GM12878 (cell line): ENCODE data around the gene PCAT6. TPM values are rescaled to one million over a fixed set of nuclear protein-coding genes. Genes with fewer than 3 reads are reported as not detected.

ENCODE experiments used
- ATAC-seq: fragments of 200-7000 bp; cut with Tn5 transposase; 3 replicates; pipeline ENCODE4 v1.9.1; 2020; ENCODE audit warnings: mild to moderate bottlenecking, moderate library complexity
- BruUV-seq: library from RNA; stranded (reverse); fragments of 400-500 nt; replicated peaks from 2 replicates; lab custom pipeline; 2021; lab: Mats Ljungman, UMichigan
- CTCF ChIA-PET: fragments of 300-600 bp; sonication (Branson Sonifier 250); formaldehyde crosslinking; extraction: SDS; loops from one replicate; lab custom pipeline; 2021; ENCODE audit warnings: inconsistent platforms; lab: Yijun Ruan, JAX
- POLR2A ChIA-PET: fragments of 350-600 bp; formaldehyde crosslinking; extraction: SDS; loops from one replicate; lab custom pipeline; 2021; ENCODE audit warnings: inconsistent platforms; lab: Charles Lee
- RAD21 ChIA-PET: fragments of 300-600 bp; sonication (Branson Sonifier 250); formaldehyde crosslinking; loops from one replicate; lab custom pipeline; 2023; ENCODE audit warnings: antibody characterized with exemption; ENCODE audit not compliant: unreplicated experiment; lab: Charles Lee
- SMC1A ChIA-PET: fragments of 300-600 bp; sonication (Branson Sonifier 250); formaldehyde crosslinking; loops from one replicate; lab custom pipeline; 2023; ENCODE audit not compliant: unreplicated experiment, uncharacterized antibody; lab: Charles Lee
- DNase-seq: peaks from one replicate; pipeline ENCODE4 v3.0.0-alpha.2; 2011; ENCODE audit warnings: low read depth, low spot score
- FAIRE-seq: peaks from 3 replicates; lab custom pipeline; 2011; peaks lifted over from hg19 to GRCh38; lab: Jason Lieb, UNC
- H2AFZ ChIP-seq: 2 replicates; pipeline ENCODE4 v1.6.0; 2011; ENCODE audit warnings: low read depth, low read length, control low read depth; ENCODE audit not compliant: control insufficient read depth
- H3K27ac ChIP-seq: 2 replicates; pipeline ENCODE4 v1.5.1; 2011; ENCODE audit warnings: control low read depth; ENCODE audit not compliant: control insufficient read depth, insufficient read depth
- H3K27me3 ChIP-seq, 2 experiments: replicated peaks in 1 of 2; 2 replicates each; pipeline versions ENCODE4 v1.6.0 to v1.6.1; 2011; ENCODE audit warnings: low read length in 1 of 2; ENCODE audit not compliant: control insufficient read depth in 2 of 2, insufficient read depth in 2 of 2
- H3K36me3 ChIP-seq, 2 experiments: 2 replicates each; pipeline ENCODE4 v1.5.1; 2011; ENCODE audit warnings: low read length in 1 of 2; ENCODE audit not compliant: control insufficient read depth in 2 of 2, insufficient read depth in 2 of 2
- H3K4me1 ChIP-seq: 2 replicates; pipeline ENCODE4 v1.6.1; 2011; ENCODE audit warnings: mild to moderate bottlenecking, low read length, moderate library complexity, mixed read lengths; ENCODE audit not compliant: control insufficient read depth, insufficient read depth
- H3K4me2 ChIP-seq: 2 replicates; pipeline ENCODE4 v1.6.0; 2011; ENCODE audit warnings: control low read depth; ENCODE audit not compliant: control insufficient read depth, insufficient read depth
- H3K4me3 ChIP-seq: fragments of 200-600 bp; sonication (generic); 2 replicates; pipeline ENCODE4 v1.5.1; 2016
- H3K79me2 ChIP-seq: 2 replicates; pipeline ENCODE4 v1.6.0; 2011; ENCODE audit warnings: low read length; ENCODE audit not compliant: control insufficient read depth, insufficient read depth
- H3K9ac ChIP-seq: 2 replicates; pipeline ENCODE4 v1.8.0; 2011; ENCODE audit warnings: low read length, control low read depth, mixed read lengths; ENCODE audit not compliant: control insufficient read depth, insufficient read depth
- H3K9me3 ChIP-seq: replicated peaks from 3 replicates; pipeline ENCODE4 v1.5.1; 2011; ENCODE audit warnings: mild to moderate bottlenecking, low read length; ENCODE audit not compliant: control insufficient read depth, insufficient read depth
- H4K20me1 ChIP-seq: 2 replicates; pipeline ENCODE4 v1.6.0; 2011; ENCODE audit not compliant: control insufficient read depth, insufficient read depth
- BHLHE40 ChIP-seq, 2 experiments: fragments of 450-650 bp in 1 of 2; IDR thresholded peaks; 2 replicates each; pipeline ENCODE4 v1.6.1; 2011 to 2017; ENCODE audit warnings: low read depth in 2 of 2, borderline replicate concordance in 1 of 2, improper control_type of control experiment in 1 of 2, low read length in 1 of 2, mild to moderate bottlenecking in 1 of 2
- CBX5 ChIP-seq: sonication (generic); IDR thresholded peaks from 2 replicates; pipeline ENCODE4 v1.6.1; 2016; ENCODE audit warnings: low read depth, moderate library complexity, mild to moderate bottlenecking, inconsistent platforms
- E2F4 ChIP-seq: IDR thresholded peaks from 2 replicates; pipeline ENCODE4 v1.6.1; 2012; ENCODE audit warnings: low read depth, low read length, improper control_type of control experiment
- ELK1 ChIP-seq: IDR thresholded peaks from 2 replicates; pipeline ENCODE4 v1.6.1; 2012; ENCODE audit warnings: low read depth, low read length, improper control_type of control experiment
- FOS ChIP-seq: IDR thresholded peaks from 3 replicates; pipeline ENCODE4 v1.6.1; 2011; ENCODE audit warnings: borderline replicate concordance; ENCODE audit not compliant: insufficient read length; ENCODE audit errors: extremely low read depth
- HCFC1 ChIP-seq: fragments of 150-350 bp; IDR thresholded peaks from 2 replicates; pipeline ENCODE4 v1.6.1; 2014; ENCODE audit warnings: low read length
- POLR2AphosphoS2 ChIP-seq: IDR thresholded peaks from 2 replicates; pipeline ENCODE4 v1.6.1; 2011; ENCODE audit warnings: low read depth, mild to moderate bottlenecking, low read length, improper control_type of control experiment, moderate library complexity
- SIX5 ChIP-seq: IDR thresholded peaks from 2 replicates; pipeline ENCODE4 v1.6.1; 2011; ENCODE audit warnings: mild to moderate bottlenecking, low read depth, low read length, moderate library complexity; ENCODE audit not compliant: severe bottlenecking
- SP1 ChIP-seq: IDR thresholded peaks from one replicate; pipeline ENCODE4 v1.6.1; 2011; ENCODE audit warnings: low read depth, low read length
- TCF7 ChIP-seq: IDR thresholded peaks from 2 replicates; pipeline ENCODE4 v1.6.1; 2014; ENCODE audit warnings: antibody characterized with exemption, borderline replicate concordance
- YY1 ChIP-seq: IDR thresholded peaks from 2 replicates; pipeline ENCODE4 v1.6.1; 2011; ENCODE audit warnings: low read depth, mild to moderate bottlenecking, low read length
- ZBTB11 ChIP-seq: fragments of 450-650 bp; formaldehyde crosslinking; IDR thresholded peaks from 2 replicates; pipeline ENCODE4 v1.5.0; 2022; ENCODE audit warnings: mild to moderate bottlenecking, missing genetic modification characterization
- ZNF217 ChIP-seq: fragments of 450-650 bp; IDR thresholded peaks from 2 replicates; pipeline ENCODE4 v1.6.1; 2017; ENCODE audit warnings: antibody characterized with exemption, mild to moderate bottlenecking
- WGBS: methylation state at CpG from one replicate; pipeline ENCODE4 v1.1.6; 2016; ENCODE audit warnings: low lambda C conversion rate; ENCODE audit not compliant: insufficient replicate concordance, insufficient coverage; ENCODE audit errors: missing lambda C conversion rate; 5-methylcytosine and 5-hydroxymethylcytosine counted together
- in situ Hi-C: fragments of 300-500 bp; cut with MboI; formaldehyde crosslinking; loops from 9 replicates; pipeline ENCODE4 v1.14.3; 2018; ENCODE audit warnings: mixed read lengths
- intact Hi-C: fragments of 100-400 bp; cut with micrococcal nuclease; formaldehyde crosslinking; loops from one replicate; pipeline ENCODE4 v1.14.2; 2022; ENCODE audit not compliant: unreplicated experiment
- polyA plus RNA-seq, 11 experiments: library from polyadenylated mRNA; depleted of rRNA in 4 of 11; unstranded in 6 of 11; stranded (reverse) in 5 of 11; fragments of >200 nt; fragmentation: Nextera tagmentation in 4 of 11; fragmentation: Illumina TruSeq in 1 of 11; extraction: Ambion mirVana in 4 of 11; extraction: Trizol in 1 of 11; gene quantifications; 1 replicate in 1 of 11; 2 replicates in 10 of 11; pipeline versions ENCODE4 v1.2.1 to v1.2.3, GENCODE V29; 2011 to 2016; ENCODE audit warnings: inconsistent platforms in 2 of 11, missing spikeins in 2 of 11, low read depth in 1 of 11
- total RNA-seq, 4 experiments: library from RNA; depleted of rRNA in 3 of 4; stranded (reverse); fragments of >200 nt in 3 of 4; fragmentation: Illumina TruSeq in 1 of 4; extraction: Trizol in 1 of 4; gene quantifications; 2 replicates each; pipeline versions ENCODE4 v1.2.1 to v1.2.3, GENCODE V29; 2013 to 2021
- TF ChIP-seq, protein P1 (sequence below): fragments of 450-650 bp; IDR thresholded peaks from 2 replicates; pipeline ENCODE4 v1.6.1; 2016; ENCODE audit warnings: mild to moderate bottlenecking
- TF ChIP-seq, protein P2 (sequence below): fragments of 450-650 bp; conservative IDR thresholded peaks from 2 replicates; pipeline ENCODE4 v1.6.1; 2017; ENCODE audit warnings: mild to moderate bottlenecking, moderate library complexity

Gene PCAT6
- total and polyA plus RNA-seq, 10 of the 15 experiments (the other 5 are each of a cell fraction or from before 2014, with no cell fraction given): 0.16 to 0.83 (median 0.48) TPM; not detected in 4

- TF ChIP-seq ZBTB11 (CRISPR knock-in tag): no peak
- no peak for TF ChIP-seq ZNF217
- TF ChIP-seq E2F4: no peak
- TF ChIP-seq POLR2AphosphoS2: no peak
- no peak for TF ChIP-seq YY1
Measured at GRCh38 chr1:202815120-202815519, 4.4 kb downstream of the PCAT6 start (continued).

DNA sequence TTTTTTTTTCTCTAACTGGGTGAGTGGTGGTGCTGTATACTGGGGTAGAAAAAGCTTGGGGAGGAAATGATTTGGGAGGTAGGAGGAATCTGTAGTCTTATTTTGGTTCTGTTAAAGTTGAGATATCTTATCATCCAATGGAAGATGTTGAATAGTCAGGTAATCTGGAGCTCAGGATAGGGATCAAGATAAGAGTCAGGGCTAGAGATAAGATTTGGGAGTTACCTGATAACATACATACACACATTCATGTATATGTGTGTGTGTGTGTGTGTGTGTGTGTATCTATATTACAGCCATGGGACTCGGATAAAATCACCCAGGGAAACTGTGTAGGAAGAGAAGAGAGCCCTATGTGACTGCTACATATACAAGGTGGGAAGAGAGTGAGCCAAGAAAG, 8.1 kb downstream of the PCAT6 start:
- H2AFZ ChIP-seq: no peak overlapping the region
- ChIA-PET RAD21 (no interaction called here), POLR2A (no interaction called here), CTCF (no interaction called here), SMC1A (no interaction called here)
- no peaks in the 10 kb centered on the region for H3K9me3 ChIP-seq
- in situ Hi-C loops (no loop called here), intact Hi-C loops (no loop called here)
- DNase-seq: no peak
- no peak for ATAC-seq
- H3K27ac ChIP-seq: no peak overlapping the region
- H3K79me2 ChIP-seq: no peaks in the 10 kb centered on the region
- H3K4me1 ChIP-seq: no peaks in the 10 kb centered on the region
- no peak overlapping the region for H3K9ac ChIP-seq
- no peaks in the 10 kb centered on the region for H4K20me1 ChIP-seq
- H3K36me3 ChIP-seq: no peaks in the 10 kb centered on the region
- BruUV-seq: no TSS peak
- WGBS: 33% methylated on average over 1 of the region's 1 CpG
- no peak overlapping the region for H3K4me3 ChIP-seq
- H3K4me2 ChIP-seq: no peak overlapping the region
- no peaks in the 10 kb centered on the region for H3K27me3 ChIP-seq
- FAIRE-seq: no peak
- TF ChIP-seq TCF7 (no peak), SP1 (no peak), HCFC1 (no peak), ELK1 (no peak), FOS (no peak), BHLHE40 (IDR thresholded peaks at IDR 0.05; ENCODE audit: borderline replicate concordance in 1 of 2, low read depth in 2 of 2, low read length in 1 of 2) (no peak), SIX5 (no peak), CBX5 (no peak)
- TF ChIP-seq, protein P1, sequence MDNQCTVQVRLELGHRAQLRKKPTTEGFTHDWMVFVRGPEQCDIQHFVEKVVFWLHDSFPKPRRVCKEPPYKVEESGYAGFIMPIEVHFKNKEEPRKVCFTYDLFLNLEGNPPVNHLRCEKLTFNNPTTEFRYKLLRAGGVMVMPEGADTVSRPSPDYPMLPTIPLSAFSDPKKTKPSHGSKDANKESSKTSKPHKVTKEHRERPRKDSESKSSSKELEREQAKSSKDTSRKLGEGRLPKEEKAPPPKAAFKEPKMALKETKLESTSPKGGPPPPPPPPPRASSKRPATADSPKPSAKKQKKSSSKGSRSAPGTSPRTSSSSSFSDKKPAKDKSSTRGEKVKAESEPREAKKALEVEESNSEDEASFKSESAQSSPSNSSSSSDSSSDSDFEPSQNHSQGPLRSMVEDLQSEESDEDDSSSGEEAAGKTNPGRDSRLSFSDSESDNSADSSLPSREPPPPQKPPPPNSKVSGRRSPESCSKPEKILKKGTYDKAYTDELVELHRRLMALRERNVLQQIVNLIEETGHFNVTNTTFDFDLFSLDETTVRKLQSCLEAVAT: no peak
- TF ChIP-seq, protein P2, sequence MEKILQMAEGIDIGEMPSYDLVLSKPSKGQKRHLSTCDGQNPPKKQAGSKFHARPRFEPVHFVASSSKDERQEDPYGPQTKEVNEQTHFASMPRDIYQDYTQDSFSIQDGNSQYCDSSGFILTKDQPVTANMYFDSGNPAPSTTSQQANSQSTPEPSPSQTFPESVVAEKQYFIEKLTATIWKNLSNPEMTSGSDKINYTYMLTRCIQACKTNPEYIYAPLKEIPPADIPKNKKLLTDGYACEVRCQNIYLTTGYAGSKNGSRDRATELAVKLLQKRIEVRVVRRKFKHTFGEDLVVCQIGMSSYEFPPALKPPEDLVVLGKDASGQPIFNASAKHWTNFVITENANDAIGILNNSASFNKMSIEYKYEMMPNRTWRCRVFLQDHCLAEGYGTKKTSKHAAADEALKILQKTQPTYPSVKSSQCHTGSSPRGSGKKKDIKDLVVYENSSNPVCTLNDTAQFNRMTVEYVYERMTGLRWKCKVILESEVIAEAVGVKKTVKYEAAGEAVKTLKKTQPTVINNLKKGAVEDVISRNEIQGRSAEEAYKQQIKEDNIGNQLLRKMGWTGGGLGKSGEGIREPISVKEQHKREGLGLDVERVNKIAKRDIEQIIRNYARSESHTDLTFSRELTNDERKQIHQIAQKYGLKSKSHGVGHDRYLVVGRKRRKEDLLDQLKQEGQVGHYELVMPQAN: no peak
